Inferior parietal cortex (tissue), 1 donor: Measurements from ENCODE around the gene ZNF48.

ENCODE experiments used
- DNase-seq: peaks from one replicate; pipeline ENCODE4 v3.0.0-alpha.2; 2016; ENCODE audit errors: extremely low spot score

Gene ZNF48

GRCh38 chr16:30358990-30359870 is 36.0 kb upstream of the ZNF48 start:
- no peak for DNase-seq

DNA sequence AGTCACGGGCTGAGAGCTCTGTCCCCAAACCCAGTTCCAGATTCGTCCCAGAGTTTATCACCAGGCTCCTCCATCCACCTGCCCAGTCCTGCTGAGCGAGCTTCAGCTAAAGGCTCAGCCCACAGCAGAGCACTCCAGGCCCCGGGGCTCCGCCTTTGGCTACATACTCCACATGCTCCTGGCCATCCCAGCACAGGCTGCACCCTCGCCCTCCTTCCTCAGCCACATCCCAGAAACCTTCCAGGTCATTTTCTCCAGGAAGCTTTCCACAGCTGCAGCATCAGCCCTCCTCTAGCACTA is 35.4 kb upstream of the ZNF48 start:
- no peak for DNase-seq

GRCh38 chr16:30361180-30361579 is 34.0 kb upstream of the ZNF48 start:
- no peak for DNase-seq

DNA sequence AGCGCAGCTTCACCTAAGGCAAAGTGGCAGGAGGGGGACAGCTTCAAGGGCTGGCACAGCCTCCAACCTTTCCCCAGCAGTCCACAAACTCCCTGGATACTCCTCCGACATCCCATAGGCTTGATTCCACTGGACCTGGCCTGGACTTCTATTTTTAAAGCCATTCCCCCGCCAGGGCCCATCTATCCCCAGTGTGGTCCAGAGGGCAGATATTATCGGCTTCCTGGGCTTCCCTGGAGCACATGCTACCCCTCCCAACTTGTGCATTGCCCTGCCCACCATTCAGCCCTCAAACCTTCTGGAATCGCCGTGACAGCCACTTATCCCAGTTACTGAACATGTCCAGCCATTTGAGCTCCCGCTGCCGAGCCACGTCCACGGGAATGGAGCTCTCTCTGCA is 30.0 kb upstream of the ZNF48 start:
- DNase-seq: no peak

DNA sequence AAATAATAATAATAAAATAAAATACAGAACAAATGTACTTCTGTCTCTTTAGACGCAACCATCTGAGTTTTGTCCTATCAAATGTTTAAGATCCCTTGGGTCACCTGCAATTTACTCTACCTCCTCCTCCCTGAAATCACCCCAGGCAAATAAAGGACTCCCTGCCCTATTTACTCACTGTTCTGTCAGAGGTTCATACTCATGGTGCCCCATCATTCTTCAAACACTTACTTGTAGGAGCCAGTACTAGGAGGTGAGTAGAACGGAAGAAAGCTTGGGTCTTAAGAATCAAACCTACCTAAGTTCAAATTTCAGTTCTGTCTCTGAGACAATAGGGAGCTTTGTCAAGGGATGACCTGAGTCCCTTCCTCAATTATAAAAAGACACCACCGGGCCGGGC is 28.7 kb upstream of the ZNF48 start:
- no peak for DNase-seq

DNA sequence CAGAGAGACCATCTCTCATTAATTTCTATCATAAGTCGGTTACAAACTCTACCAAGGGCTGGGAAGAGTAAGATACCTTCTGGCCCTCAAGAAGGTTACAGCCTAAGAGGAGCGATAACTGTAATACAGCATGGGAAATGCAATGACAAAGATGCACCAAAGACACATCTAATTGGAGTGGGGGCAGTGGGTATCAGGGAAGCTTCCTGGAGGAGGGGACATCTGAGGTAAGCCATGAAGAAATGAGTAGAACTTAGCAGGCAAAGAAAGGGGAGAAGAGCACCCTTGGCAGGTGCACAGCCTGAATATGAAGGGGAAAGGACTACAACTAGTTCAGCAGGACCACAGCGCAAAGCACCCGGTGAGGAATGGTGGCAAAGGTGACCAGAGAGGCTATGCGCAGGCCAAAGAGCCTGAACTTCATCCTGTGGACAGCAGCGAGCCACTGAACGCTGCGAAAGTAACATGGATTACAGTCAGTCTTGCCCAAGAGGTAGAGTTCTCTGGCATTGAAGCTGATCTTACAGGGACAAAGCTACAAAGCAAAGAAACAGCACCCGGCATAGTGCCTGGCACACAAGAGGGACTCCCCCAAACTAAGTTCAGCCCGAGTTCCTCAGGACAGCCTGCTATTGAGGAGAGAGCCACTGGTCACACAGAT is 27.7 kb upstream of the ZNF48 start:
- no peak for DNase-seq

DNA sequence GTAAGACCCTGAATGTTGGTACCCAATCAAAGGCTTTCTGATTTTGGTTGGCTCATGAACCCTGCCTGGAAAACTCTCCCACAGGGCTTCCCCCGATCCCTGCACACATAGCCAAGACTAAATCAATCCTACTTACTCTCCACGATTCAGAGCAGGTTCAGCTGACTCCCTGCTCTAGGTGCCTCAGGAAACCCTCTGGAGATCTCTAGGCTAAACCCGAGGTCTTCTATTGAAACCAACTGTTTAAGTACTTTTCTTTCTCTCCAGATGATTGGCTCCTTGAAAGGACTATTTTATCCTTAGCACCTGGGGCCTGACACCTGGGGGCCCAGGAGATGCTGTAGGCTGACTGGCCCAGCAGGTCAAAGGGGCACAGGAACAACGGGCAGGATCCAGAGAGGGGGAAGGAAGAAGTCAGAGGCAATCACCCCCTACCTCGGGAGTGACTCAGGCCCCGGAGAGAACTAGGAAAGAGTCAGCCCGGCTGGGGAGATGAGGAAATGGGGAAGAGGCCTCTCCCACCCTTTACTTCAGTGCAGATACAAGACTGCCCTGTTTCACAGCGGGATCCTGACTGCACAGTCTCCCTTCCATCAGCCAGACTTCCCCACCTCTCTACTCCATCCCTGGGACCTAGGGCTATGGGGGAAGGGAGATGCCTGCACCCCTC is 27.0 kb upstream of the ZNF48 start:
- DNase-seq: no peak

DNA sequence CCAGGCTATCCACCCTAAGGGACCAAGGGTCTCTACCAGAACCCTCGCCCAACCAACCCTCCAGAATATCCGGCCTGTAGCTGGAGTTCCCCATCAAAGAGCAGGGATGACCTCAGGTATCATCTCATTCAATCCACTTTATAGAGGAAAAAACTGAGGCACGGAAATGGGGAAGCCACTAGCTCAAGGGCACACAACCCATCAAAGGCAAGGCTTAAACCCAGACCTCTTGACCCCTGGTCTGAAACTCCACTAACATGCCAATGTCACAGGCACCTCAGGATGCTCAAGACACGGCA is 26.5 kb upstream of the ZNF48 start:
- DNase-seq: no peak

- DNase-seq: no peak
These were observed 25.9 kb upstream of the ZNF48 start for GRCh38 chr16:30369091-30369937.

DNA sequence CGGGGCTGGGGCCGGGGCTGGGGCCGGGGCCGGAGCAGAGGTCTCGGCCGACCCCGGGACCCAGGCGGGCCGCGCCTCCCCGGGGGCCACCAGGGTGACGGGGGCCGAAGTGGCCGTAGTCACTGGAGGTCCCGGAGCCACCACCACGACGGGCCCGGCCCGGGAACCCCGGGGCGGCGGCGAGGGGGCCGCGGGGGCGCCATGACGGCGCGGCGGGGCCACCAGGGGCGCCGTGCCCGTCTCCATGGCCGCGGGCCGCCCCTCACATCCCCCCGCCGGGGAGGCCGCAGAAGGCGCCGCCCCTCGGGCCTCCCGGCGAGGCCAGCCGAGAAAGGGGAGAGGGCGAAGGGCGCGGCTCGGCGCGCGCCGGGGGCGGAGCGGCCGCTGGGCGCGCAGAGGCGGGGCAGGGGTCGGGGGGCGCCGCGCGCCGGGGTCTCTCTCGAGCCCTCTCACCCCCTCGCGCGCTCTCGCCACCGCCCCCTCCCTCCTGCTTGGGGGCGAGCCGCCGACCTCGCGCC is 25.2 kb upstream of the ZNF48 start:
- no peak for DNase-seq

- peak; percentile 100 for DNase-seq
These were observed 24.6 kb upstream of the ZNF48 start, which contains the start of gene TBC1D10B for GRCh38 chr16:30370456-30371247. TBC1D10B (minus strand) TSS chr16:30370494; CDS start chr16:30370183, 311 bp downstream.

- DNase-seq: no peak
These were observed 23.9 kb upstream of the ZNF48 start for GRCh38 chr16:30371248-30371816.

DNA sequence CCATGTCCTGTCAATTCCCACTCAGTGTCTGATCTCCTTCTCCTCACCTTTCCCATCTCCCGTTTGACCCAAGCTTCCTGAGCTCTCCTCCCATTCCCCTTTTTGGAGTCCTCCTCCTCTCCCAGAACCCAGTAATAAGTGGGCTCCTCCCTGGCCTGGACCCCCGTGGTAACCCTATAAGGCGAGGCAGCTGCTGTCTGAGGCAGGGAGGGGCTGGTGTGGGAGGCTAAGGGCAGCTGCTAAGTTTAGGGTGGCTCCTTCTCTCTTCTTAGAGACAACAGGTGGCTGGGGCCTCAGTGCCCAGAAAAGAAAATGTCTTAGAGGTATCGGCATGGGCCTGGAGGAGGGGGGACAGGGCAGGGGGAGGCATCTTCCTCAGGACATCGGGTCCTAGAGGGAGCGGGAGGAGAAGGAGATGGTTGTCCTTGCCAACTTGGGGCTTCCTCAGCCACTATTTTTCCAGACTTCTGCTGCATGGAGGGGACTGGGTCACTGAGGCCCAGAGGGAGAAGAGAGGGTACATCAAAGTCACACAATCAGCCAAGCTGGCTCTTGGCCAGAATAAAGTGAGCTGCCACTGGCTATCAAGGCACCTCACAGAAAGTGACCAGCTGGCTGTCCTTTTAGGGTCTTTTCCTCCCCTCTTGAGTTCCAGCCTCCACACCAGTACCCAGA is 23.0 kb upstream of the ZNF48 start:
- no peak for DNase-seq

GRCh38 chr16:30372725-30373124 is 22.5 kb upstream of the ZNF48 start:
- DNase-seq: no peak

- DNase-seq: no peak
These were observed 20.7 kb upstream of the ZNF48 start, which contains the start of gene MYL11 for GRCh38 chr16:30374538-30374937. MYL11 (plus strand) TSS chr16:30374802; CDS start chr16:30374858, 56 bp downstream.

DNA sequence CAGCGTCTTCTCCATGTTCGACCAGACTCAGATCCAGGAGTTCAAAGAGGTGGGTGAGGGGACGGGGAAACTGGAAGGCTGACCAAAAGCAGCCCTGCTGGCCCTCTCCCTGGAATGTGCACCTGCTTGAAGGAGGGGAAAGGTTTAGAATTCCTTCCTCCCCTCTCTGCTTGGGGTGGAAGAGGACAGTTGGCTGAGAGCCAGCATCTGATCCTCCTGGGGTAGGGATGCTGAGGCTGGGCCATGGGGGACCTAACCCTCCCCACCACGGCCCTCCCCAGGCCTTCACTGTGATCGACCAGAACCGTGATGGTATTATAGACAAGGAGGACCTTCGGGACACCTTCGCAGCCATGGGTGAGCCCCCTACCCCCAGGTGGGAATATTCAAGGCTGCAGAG is 19.4 kb upstream of the ZNF48 start:
- no peak for DNase-seq

DNA sequence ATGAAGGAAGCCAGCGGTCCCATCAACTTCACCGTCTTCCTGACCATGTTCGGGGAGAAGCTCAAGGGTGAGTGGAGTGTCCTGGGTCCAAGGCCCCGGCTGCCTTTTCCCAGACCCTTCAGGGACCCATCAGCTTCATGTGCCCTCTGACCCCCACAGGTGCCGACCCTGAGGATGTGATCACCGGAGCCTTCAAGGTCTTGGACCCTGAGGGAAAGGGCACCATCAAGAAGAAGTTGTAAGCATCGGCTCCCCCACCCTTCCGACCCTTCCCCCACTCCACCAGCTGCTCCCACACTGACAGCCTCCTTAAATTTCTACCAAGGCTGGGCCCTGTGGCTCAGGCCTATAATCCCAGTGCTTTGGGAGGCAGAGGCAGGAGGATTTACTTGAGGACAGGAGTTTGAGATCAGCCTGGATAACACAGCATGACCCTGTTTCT is 18.7 kb upstream of the ZNF48 start:
- no peak for DNase-seq

- DNase-seq: no peak
These were observed 18.0 kb upstream of the ZNF48 start for GRCh38 chr16:30377050-30377811.

GRCh38 chr16:30377812-30378235 is 17.4 kb upstream of the ZNF48 start:
- DNase-seq: peak; percentile 95
